Body of pancreas (tissue), 4 donors: ENCODE data around the gene SENP3. TPM values are rescaled to one million over a fixed set of nuclear protein-coding genes. Genes with fewer than 3 reads are reported as not detected.

Experiments
- ATAC-seq: fragments of 150-250 bp; one replicate; pipeline ENCODE4 v1.9.1; 2016
- DNase-seq, 4 donors: peaks; one replicate each; pipeline ENCODE4 v3.0.0-alpha.2; 2019
- H3K27ac ChIP-seq, 4 donors: fragments of 200-600 bp; sonication (generic); 1 replicate in 3 of 4; 2 replicates in 1 of 4; pipeline versions ENCODE4 v1.5.1 to v1.6.1; 2016 to 2019; ENCODE audit warnings: mild to moderate bottlenecking in 1 of 4, mixed read lengths in 1 of 4, moderate library complexity in 1 of 4
- H3K27me3 ChIP-seq, 2 donors: fragments of 200-600 bp; sonication (generic); one replicate each; pipeline ENCODE4 v1.6.0; 2016; ENCODE audit warnings: mild to moderate bottlenecking in 1 of 2
- H3K36me3 ChIP-seq, 2 donors: fragments of 200-600 bp; sonication (generic); replicated peaks in 1 of 2; 2 replicates each; pipeline ENCODE4 v1.5.1; 2016; ENCODE audit warnings: low read depth in 2 of 2; ENCODE audit not compliant: insufficient read depth in 1 of 2
- H3K4me1 ChIP-seq: fragments of 200-600 bp; sonication (generic); one replicate; pipeline ENCODE4 v1.6.0; 2016
- H3K4me3 ChIP-seq, 2 donors: fragments of 200-600 bp; sonication (generic); 1 replicate in 1 of 2; 2 replicates in 1 of 2; pipeline ENCODE4 v1.5.1; 2016 to 2019
- H3K9me3 ChIP-seq, 3 donors: fragments of 200-600 bp; sonication (generic); 1 replicate in 2 of 3; 2 replicates in 1 of 3; pipeline ENCODE4 v1.5.1; 2016
- POLR2A ChIP-seq, 3 donors: fragments of 450-650 bp; IDR thresholded peaks; one replicate each; pipeline ENCODE4 v1.6.1; 2016; ENCODE audit warnings: antibody characterized with exemption in 3 of 3, mild to moderate bottlenecking in 2 of 3
- WGBS, 2 donors: methylation state at CpG; one replicate each; pipeline ENCODE4 v1.1.5; 2017; 5-methylcytosine and 5-hydroxymethylcytosine counted together
- intact Hi-C: fragments of 100-400 bp; cut with DNase I; formaldehyde crosslinking; loops from one replicate; pipeline ENCODE4 v1.15.1; 2023
- total RNA-seq, 2 donors: library from RNA; depleted of rRNA; stranded (reverse); fragments of >200 nt; gene quantifications; one replicate each; pipeline ENCODE4 v1.1.0, GENCODE V29; 2016
- TF ChIP-seq, protein P1 (sequence below), 7 experiments: fragments of 450-650 bp in 4 of 7; fragments of 200-600 bp in 3 of 7; sonication (generic) in 3 of 7; IDR thresholded peaks; one replicate each; pipeline ENCODE4 v1.5.1; 2016 to 2019; ENCODE audit warnings: antibody characterized with exemption in 7 of 7

The SENP3 gene
- total RNA-seq, 2 donors from 2014 or later, result 25.7 to 28.0 TPM

DNA sequence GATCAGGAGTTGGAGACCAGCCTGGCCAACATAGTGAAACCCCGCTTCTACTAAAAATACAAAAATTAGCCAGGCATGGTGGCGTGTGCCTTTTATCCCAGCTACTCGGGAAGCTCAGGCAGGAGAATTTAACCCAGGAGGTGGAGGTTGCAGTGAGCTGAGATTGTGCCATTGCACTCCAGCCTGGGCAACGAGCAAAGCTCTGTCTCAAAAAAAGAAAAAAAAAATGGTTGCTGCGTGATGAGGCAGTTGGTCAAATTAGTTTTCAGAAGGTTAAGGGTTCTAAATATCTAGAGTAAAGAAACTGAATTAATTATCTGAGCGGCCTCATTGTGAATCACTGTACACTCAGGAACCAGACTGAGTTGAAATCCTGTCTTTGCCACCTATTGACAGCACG lies 14.2 kb downstream of the SENP3 start:
- WGBS, 2 donors, result 66 to 77% methylated on average over 7 of the region's 7 CpGs
- Histone ChIP-seq H3K27me3 (no peaks in the 10 kb centered on the region), H3K4me3 (no peak overlapping the region), H3K4me1 (peaks cover 48% of the 10 kb centered on the region), H3K9me3 (no peaks in the 10 kb centered on the region), H3K27ac (peak overlapping the region in 1 of 4 donors; percentile 99), H3K36me3 (peaks cover 36 to 37% of the 10 kb centered on the region in 2 donors)
- ATAC-seq (no peak), DNase-seq (no peak)
- no peak for TF ChIP-seq POLR2A (IDR thresholded peaks at IDR 0.05)
- TF ChIP-seq, protein P1, sequence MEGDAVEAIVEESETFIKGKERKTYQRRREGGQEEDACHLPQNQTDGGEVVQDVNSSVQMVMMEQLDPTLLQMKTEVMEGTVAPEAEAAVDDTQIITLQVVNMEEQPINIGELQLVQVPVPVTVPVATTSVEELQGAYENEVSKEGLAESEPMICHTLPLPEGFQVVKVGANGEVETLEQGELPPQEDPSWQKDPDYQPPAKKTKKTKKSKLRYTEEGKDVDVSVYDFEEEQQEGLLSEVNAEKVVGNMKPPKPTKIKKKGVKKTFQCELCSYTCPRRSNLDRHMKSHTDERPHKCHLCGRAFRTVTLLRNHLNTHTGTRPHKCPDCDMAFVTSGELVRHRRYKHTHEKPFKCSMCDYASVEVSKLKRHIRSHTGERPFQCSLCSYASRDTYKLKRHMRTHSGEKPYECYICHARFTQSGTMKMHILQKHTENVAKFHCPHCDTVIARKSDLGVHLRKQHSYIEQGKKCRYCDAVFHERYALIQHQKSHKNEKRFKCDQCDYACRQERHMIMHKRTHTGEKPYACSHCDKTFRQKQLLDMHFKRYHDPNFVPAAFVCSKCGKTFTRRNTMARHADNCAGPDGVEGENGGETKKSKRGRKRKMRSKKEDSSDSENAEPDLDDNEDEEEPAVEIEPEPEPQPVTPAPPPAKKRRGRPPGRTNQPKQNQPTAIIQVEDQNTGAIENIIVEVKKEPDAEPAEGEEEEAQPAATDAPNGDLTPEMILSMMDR (IDR thresholded peaks at IDR 0.05), result no peak
- intact Hi-C loops, result no loop called here

DNA sequence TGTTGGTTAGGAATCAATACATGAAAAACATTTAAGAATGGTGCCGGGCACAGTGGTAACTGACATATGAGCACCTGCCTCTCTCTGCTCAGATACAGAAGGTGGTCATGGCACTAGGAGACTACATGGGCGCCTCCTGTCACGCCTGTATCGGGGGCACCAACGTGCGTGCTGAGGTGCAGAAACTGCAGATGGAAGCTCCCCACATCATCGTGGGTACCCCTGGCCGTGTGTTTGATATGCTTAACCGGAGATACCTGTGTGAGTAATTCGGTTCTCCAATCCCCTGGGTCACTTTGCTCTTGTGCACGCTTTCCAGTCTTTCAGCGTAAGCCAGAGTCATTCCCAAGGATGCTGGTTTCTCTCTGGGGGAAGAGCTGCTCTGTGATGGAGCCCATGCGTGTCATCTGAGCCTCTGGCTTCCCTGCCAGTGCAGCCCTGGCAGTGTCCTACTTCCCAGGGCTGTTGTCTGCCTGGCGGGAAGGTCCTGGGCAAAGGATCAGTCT lies 14.8 kb downstream of the SENP3 start:
- Histone ChIP-seq H3K4me3 (no peak overlapping the region), H3K27me3 (no peaks in the 10 kb centered on the region), H3K27ac (no peak overlapping the region), H3K4me1 (peaks cover 48% of the 10 kb centered on the region), H3K9me3 (no peaks in the 10 kb centered on the region), H3K36me3 (peaks cover 36 to 37% of the 10 kb centered on the region in 2 donors)
- DNase-seq, result no peak
- WGBS, 2 donors, result 74 to 84% methylated on average over 12 to 14 of the region's 14 CpGs
- intact Hi-C loops, result no loop called here
- TF ChIP-seq POLR2A (IDR thresholded peaks at IDR 0.05), result no peak
- TF ChIP-seq, protein P1 (IDR thresholded peaks at IDR 0.05), result no peak
- no peak for ATAC-seq

DNA sequence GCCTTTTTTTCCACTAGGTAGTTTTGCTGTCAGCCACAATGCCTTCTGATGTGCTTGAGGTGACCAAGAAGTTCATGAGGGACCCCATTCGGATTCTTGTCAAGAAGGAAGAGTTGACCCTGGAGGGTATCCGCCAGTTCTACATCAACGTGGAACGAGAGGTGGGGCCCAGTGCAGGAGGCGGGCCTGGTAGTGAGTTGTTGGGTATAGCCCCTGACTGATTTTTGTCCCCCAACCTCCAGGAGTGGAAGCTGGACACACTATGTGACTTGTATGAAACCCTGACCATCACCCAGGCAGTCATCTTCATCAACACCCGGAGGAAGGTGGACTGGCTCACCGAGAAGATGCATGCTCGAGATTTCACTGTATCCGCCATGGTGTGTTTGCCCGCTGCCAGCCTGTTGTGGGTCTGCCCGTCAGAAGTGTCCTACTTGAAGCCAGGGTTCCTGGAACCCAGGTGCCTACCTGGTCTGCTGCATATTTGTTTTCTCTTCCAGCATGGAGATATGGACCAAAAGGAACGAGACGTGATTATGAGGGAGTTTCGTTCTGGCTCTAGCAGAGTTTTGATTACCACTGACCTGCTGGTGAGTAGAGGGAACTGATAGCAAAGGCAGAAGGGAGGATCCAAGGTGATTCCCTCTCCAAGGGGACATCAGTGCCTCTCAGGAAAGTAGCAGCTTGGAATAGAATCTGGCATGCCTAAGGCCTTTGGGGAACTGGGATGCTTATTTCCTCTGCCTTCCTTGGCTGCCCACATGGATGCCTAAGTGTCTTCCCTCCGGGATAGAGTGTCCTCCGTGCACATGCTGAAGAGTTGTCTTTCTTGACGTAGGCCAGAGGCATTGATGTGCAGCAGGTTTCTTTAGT lies 15.8 kb downstream of the SENP3 start:
- WGBS, 2 donors, result 80 to 82% methylated on average over 14 to 17 of the region's 17 CpGs
- intact Hi-C loops, result no loop called here
- TF ChIP-seq, protein P1 (IDR thresholded peaks at IDR 0.05), result no peak
- TF ChIP-seq POLR2A (IDR thresholded peaks at IDR 0.05), result no peak
- H3K27ac ChIP-seq, result peak overlapping the region in 1 of 4 donors; percentile 2
- peaks cover 36 to 37% of the 10 kb centered on the region in 2 donors for H3K36me3 ChIP-seq
- peaks cover 49% of the 10 kb centered on the region for H3K4me1 ChIP-seq
- no peak for DNase-seq
- H3K4me3 ChIP-seq, result no peak overlapping the region
- ATAC-seq, result no peak
- no peaks in the 10 kb centered on the region for H3K27me3 ChIP-seq
- no peaks in the 10 kb centered on the region for H3K9me3 ChIP-seq

DNA sequence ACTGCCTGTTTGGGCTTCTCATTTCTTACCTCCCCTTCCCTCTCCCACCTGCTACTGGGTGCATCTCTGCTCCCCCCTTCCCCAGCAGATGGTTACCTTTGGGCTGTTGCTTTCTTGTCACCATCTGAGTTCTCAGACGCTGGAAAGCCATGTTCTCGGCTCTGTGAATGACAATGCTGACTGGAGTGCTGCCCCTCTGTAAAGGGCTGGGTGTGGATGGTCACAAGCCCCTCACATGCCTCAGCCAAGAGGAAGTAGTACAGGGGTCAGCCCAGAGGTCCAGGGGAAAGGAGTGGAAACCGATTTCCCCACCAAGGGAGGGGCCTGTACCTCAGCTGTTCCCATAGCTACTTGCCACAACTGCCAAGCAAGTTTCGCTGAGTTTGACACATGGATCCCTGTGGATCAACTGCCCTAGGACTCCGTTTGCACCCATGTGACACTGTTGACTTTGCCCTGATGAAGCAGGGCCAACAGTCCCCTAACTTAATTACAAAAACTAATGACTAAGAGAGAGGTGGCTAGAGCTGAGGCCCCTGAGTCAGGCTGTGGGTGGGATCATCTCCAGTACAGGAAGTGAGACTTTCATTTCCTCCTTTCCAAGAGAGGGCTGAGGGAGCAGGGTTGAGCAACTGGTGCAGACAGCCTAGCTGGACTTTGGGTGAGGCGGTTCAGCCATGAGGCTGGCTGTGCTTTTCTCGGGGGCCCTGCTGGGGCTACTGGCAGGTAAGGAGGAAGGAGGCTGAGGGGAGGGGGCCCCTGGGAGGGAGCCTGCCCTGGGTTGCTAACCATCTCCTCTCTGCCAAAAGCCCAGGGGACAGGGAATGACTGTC lies 17.5 kb downstream of the SENP3 start, which contains the start of gene CD68:
TSS of gene CD68 (plus strand) at position 638 of the 833 bp plus-strand sequence. CDS start at position 678, 40 bp downstream.
- WGBS, 2 donors, result 14 to 15% methylated on average over 5 to 7 of the region's 7 CpGs
- Histone ChIP-seq H3K27ac (peak within 1 kb of the TSS; percentile 55 to 84 (median 72)), H3K4me1 (peaks cover 55% of the 10 kb centered on the region), H3K4me3 (no peak within 1 kb of the TSS), H3K36me3 (peaks cover 36% of the 10 kb centered on the region in 2 donors), H3K9me3 (no peaks in the 10 kb centered on the region), H3K27me3 (no peaks in the 10 kb centered on the region)
- TF ChIP-seq, protein P1 (IDR thresholded peaks at IDR 0.05), result no peak
- peak in 2 of 3 donors; percentile 67 to 76 for TF ChIP-seq POLR2A (IDR thresholded peaks at IDR 0.05)
- ATAC-seq (peak; percentile 41), DNase-seq (peak; percentile 53 to 85 (median 66))
- intact Hi-C loops, result no loop called here
